ENCODE results near the gene GPR141.

DNA sequence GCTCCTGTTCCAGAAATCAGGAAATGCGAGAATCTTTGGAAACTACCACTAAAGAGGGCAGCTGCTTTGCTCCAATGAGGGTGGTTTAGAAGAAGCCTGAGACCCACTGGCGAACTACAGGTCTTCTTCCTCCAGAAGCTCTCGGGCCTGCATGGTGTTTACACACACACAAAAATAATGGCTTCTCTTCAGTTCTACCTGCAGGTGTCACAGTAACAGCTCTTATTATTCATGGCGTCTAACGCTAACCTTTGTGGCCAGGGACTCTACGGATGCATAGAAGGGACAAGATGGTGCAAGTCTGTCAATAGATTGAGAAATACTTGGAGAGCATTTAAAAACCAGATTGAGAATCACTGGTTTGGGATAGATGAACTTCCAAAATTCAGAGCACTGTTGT, 22.4 kb downstream of the GPR141 start:
- TF ChIP-seq, protein P1, sequence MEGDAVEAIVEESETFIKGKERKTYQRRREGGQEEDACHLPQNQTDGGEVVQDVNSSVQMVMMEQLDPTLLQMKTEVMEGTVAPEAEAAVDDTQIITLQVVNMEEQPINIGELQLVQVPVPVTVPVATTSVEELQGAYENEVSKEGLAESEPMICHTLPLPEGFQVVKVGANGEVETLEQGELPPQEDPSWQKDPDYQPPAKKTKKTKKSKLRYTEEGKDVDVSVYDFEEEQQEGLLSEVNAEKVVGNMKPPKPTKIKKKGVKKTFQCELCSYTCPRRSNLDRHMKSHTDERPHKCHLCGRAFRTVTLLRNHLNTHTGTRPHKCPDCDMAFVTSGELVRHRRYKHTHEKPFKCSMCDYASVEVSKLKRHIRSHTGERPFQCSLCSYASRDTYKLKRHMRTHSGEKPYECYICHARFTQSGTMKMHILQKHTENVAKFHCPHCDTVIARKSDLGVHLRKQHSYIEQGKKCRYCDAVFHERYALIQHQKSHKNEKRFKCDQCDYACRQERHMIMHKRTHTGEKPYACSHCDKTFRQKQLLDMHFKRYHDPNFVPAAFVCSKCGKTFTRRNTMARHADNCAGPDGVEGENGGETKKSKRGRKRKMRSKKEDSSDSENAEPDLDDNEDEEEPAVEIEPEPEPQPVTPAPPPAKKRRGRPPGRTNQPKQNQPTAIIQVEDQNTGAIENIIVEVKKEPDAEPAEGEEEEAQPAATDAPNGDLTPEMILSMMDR (IDR thresholded peaks at IDR 0.05) = no peak
- TF ChIP-seq EZH2 (IDR thresholded peaks at IDR 0.05; ENCODE audit: borderline replicate concordance, insufficient read depth, low read depth, low read length, poor library complexity, severe bottlenecking) = no peak

Measured in B cell (primary cell).